ENCODE results near the gene ABRAXAS1. TPM values are rescaled to one million over a fixed set of nuclear protein-coding genes. Genes with fewer than 3 reads are reported as not detected.
A peak's percentile ranks its signal among the peaks of the same experiment; 100 is the strongest.

Gene ABRAXAS1
- total and polyA plus RNA-seq, 2 of the 13 experiments (the other 11 are each of a cell fraction or from before 2014, with no cell fraction given) = 14.1 to 14.7 TPM

GRCh38 chr4:83455281-83456183 is 29.4 kb downstream of the ABRAXAS1 start, which contains the start of the genes HELQ and MRPS18C (continued):
- TF ChIP-seq ZFP62 (CRISPR knock-in tag; IDR thresholded peaks at IDR 0.05) (no peak), PRDM15 (CRISPR knock-in tag; IDR thresholded peaks at IDR 0.05) (no peak), ZFAT (CRISPR knock-in tag; conservative IDR thresholded peaks at IDR 0.05) (no peak), ZNF841 (CRISPR knock-in tag; IDR thresholded peaks at IDR 0.05; ENCODE audit: borderline replicate concordance) (no peak), TIGD3 (CRISPR knock-in tag; IDR thresholded peaks at IDR 0.05; ENCODE audit: borderline replicate concordance) (peak; percentile 70; the same call in 1 of the 2 replicates), ZNF430 (CRISPR knock-in tag; IDR thresholded peaks at IDR 0.05) (0 out of 2 replicates have a peak, but pooled peaks have one; percentile 55), ZKSCAN5 (CRISPR knock-in tag; IDR thresholded peaks at IDR 0.05) (no peak), KDM3A (CRISPR knock-in tag; IDR thresholded peaks at IDR 0.05; ENCODE audit: low read depth) (peak; percentile 82), POLR2G (IDR thresholded peaks at IDR 0.05; ENCODE audit: low read depth, low read length) (peak; percentile 95), ZSCAN5A (CRISPR knock-in tag; IDR thresholded peaks at IDR 0.05; ENCODE audit: borderline replicate concordance) (0 out of 2 replicates have a peak, but pooled peaks have one; percentile 88), SMAD9 (CRISPR knock-in tag; IDR thresholded peaks at IDR 0.05) (no peak), ZNF383 (CRISPR knock-in tag; IDR thresholded peaks at IDR 0.05; ENCODE audit: borderline replicate concordance) (peak; percentile 87; the same call in 1 of the 2 replicates), ZNF75D (CRISPR knock-in tag; IDR thresholded peaks at IDR 0.05; ENCODE audit: borderline replicate concordance) (no peak), ZNF597 (CRISPR knock-in tag; IDR thresholded peaks at IDR 0.05) (no peak), SUZ12 (IDR thresholded peaks at IDR 0.05; ENCODE audit: low read depth, low read length) (no peak), ZBTB43 (CRISPR knock-in tag; conservative IDR thresholded peaks at IDR 0.05) (peak; percentile 51; the same call in 1 of the 2 replicates), ZNF501 (CRISPR knock-in tag; IDR thresholded peaks at IDR 0.05) (peak; percentile 89)

All from HepG2 (cell line).